Gastroesophageal sphincter (tissue), 3 donors: ENCODE results near the gene SLC8A2.

ENCODE experiments used
- EP300 ChIP-seq: sonication (generic); formaldehyde crosslinking; IDR thresholded peaks from one replicate; pipeline ENCODE4 v1.6.1; 2017; ENCODE audit warnings: antibody characterized with exemption, mild to moderate bottlenecking
- POLR2A ChIP-seq, 2 donors: fragments of 450-650 bp; IDR thresholded peaks; one replicate each; pipeline ENCODE4 v1.6.1; 2017; ENCODE audit warnings: antibody characterized with exemption in 2 of 2, mild to moderate bottlenecking in 2 of 2, moderate library complexity in 1 of 2
- POLR2AphosphoS5 ChIP-seq: sonication (generic); formaldehyde crosslinking; IDR thresholded peaks from one replicate; pipeline ENCODE4 v1.6.1; 2017; ENCODE audit warnings: antibody characterized with exemption
- TF ChIP-seq, protein P1 (sequence below), 4 experiments: fragments of 200-600 bp in 2 of 4; fragments of 450-650 bp in 2 of 4; sonication (generic) in 1 of 4; IDR thresholded peaks; one replicate each; pipeline ENCODE4 v1.5.1; 2017 to 2019; ENCODE audit warnings: antibody characterized with exemption in 4 of 4, mild to moderate bottlenecking in 2 of 4, moderate library complexity in 2 of 4

DNA sequence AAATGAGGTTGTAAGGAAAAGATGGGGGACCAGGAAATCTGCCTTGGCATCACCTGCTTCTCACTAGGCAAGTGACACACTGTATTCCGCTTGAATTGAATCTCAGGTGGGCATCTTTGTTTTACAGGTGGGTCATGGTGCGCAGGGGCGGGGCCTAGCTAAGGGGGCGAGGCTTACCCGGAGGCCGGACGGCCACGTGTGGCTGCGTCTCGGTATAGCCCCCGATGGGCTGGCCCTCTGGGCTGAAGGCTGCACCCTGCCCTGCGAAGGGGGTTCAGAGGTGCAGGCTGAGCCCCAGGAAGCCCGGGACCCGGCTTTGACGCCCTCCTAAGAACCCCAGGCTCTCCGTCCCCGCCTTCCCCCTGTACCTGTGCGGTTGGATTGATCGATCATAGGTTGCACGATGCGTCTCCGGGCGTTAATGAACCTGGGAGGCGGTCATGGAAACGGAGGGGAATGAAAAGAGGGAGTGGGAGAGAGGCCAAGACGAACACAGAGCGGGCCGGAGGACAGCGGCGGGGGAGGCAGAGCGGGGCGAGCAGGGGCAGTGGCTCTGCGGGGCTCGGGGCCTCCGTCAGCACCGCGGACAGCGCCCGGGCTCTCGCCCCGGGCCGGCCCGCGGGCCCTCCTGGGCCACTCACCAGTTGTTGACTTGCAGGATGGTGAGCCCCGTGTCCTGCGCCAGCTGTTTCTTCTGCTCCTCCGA lies 64.8 kb downstream of the SLC8A2 start:
- TF ChIP-seq, protein P1, sequence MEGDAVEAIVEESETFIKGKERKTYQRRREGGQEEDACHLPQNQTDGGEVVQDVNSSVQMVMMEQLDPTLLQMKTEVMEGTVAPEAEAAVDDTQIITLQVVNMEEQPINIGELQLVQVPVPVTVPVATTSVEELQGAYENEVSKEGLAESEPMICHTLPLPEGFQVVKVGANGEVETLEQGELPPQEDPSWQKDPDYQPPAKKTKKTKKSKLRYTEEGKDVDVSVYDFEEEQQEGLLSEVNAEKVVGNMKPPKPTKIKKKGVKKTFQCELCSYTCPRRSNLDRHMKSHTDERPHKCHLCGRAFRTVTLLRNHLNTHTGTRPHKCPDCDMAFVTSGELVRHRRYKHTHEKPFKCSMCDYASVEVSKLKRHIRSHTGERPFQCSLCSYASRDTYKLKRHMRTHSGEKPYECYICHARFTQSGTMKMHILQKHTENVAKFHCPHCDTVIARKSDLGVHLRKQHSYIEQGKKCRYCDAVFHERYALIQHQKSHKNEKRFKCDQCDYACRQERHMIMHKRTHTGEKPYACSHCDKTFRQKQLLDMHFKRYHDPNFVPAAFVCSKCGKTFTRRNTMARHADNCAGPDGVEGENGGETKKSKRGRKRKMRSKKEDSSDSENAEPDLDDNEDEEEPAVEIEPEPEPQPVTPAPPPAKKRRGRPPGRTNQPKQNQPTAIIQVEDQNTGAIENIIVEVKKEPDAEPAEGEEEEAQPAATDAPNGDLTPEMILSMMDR (IDR thresholded peaks at IDR 0.05), result no peak
- no peak for TF ChIP-seq POLR2A (IDR thresholded peaks at IDR 0.05)
- no peak for TF ChIP-seq POLR2AphosphoS5
- TF ChIP-seq EP300, result no peak
